ENCODE measurements around the gene RAB34. TPM values are rescaled to one million over a fixed set of nuclear protein-coding genes. Genes with fewer than 3 reads are reported as not detected.

Gene RAB34
- total RNA-seq, 1 experiment from 2014 or later = 189 TPM

DNA sequence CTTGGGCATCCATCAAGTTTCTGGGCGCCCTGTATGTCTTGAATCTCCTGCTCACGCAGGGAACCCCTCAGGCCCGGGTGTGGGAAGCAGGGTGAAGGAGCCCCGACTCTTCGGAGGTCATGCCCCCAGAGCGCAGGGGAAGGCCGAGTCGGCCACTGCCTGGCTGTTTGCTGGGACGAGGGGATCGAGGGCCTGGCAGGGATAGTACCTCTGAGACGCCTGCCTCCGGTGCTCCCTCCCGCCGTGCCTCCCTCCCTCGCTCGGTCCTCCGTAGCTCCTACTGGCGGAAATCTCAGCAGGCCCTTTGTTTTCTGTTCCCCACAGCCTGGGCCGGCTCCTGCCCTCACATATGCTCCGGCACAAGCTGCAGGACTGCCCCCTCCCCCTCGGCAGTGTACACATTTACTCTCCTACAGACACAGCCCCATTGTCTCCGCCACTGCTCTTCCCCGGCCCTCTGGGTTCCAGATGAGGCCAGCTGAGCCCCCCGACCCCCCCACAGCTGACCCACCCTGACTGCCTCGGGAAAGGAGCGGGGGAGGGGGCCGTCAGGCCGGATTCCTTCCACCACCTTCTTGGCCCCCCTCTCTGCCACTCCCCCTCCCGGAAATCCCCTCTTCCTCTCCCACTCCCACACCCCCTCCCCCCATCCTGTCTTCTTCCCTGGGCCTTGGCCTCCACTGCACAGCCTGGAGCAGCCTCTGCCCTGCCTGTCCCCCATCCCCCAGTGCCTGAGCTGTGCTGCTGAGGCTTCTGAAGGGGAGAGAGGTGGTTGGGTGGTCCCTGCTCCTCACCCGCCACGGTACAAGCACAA is 27.5 kb upstream of the RAB34 start:
- Histone ChIP-seq H3K23ac (ENCODE audit: insufficient read length, low read depth, low read length) (no peak overlapping the region), H2BK120ac (ENCODE audit: low read depth, low read length, poor library complexity, severe bottlenecking) (peak overlapping the region; percentile 93), H3K4me2 (ENCODE audit: insufficient read depth, insufficient read length, low read length) (peak overlapping the region; percentile 84), H3K4me1 (ENCODE audit: insufficient read depth, low read length) (peaks cover 5% of the 10 kb centered on the region; the same call in 1 of the 2 replicates), H3K4ac (ENCODE audit: low read depth, low read length) (peak overlapping the region; percentile 39), H3K9me3 (ENCODE audit: control insufficient read depth, low read depth, low read length) (no peaks in the 10 kb centered on the region), H3K18ac (ENCODE audit: insufficient read length, low read depth, low read length) (peak overlapping the region; percentile 94), H2BK12ac (ENCODE audit: insufficient read length, low read depth, low read length) (peak overlapping the region; percentile 15), H3K79me2 (ENCODE audit: insufficient read depth, low read length) (peaks cover 16% of the 10 kb centered on the region; the same call in 1 of the 2 replicates), H2AFZ (ENCODE audit: low read length) (no peak overlapping the region), H3T11ph (ENCODE audit: low read length) (no peak overlapping the region), H2BK5ac (ENCODE audit: insufficient read length, low read length) (peak overlapping the region; percentile 45), H2AK5ac (ENCODE audit: insufficient read length, low read length) (no peak overlapping the region), H2BK20ac (ENCODE audit: low read depth, low read length, poor library complexity, severe bottlenecking) (no peak overlapping the region), H3K56ac (ENCODE audit: insufficient read length, low read depth, low read length) (no peak overlapping the region), H3K27ac (ENCODE audit: insufficient read length, low read depth, low read length) (peak overlapping the region; percentile 61), H4K91ac (ENCODE audit: insufficient read length, low read depth, low read length) (peak overlapping the region; percentile 82), H3K23me2 (ENCODE audit: insufficient read length, low read depth, low read length, poor library complexity, severe bottlenecking) (peaks cover 15% of the 10 kb centered on the region), H4K5ac (ENCODE audit: insufficient read length, low read depth, low read length) (peak overlapping the region; percentile 24), H4K20me1 (ENCODE audit: control insufficient read depth, insufficient read depth, insufficient read length) (no peaks in the 10 kb centered on the region), H2BK15ac (ENCODE audit: low read depth, low read length) (no peak overlapping the region; the same call in 1 of the 2 replicates), H4K8ac (replicated peaks; ENCODE audit: insufficient read length, low read depth, low read length) (peak overlapping the region; percentile 20), H3K79me1 (ENCODE audit: insufficient read depth, low read depth, low read length, poor library complexity, severe bottlenecking) (no peaks in the 10 kb centered on the region), H3K14ac (ENCODE audit: insufficient read depth, low read length) (peak overlapping the region; percentile 91), H3K27me3 (ENCODE audit: insufficient read depth, low read length) (no peaks in the 10 kb centered on the region), H3K9ac (ENCODE audit: extremely low read depth, insufficient read length, low read length) (peak overlapping the region; percentile 95)
- H3K9me3 Mint-ChIP-seq = no peaks in the 10 kb centered on the region
- H3K4me3 Mint-ChIP-seq = peak overlapping the region; percentile 87 to 93
- H3K36me3 Mint-ChIP-seq (ENCODE audit: insufficient read depth in 1 of 3, low read depth in 3 of 3) = peaks cover 33 to 62% (median 33%) of the 10 kb centered on the region in 3 experiments; a peak in 6 of 7 replicates
- peaks cover 12 to 30% of the 10 kb centered on the region in 2 experiments for H3K4me1 Mint-ChIP-seq
- no peak for TF ChIP-seq CTCF (conservative IDR thresholded peaks at IDR 0.05)
- H3K27ac Mint-ChIP-seq = peak overlapping the region; percentile 95 to 98 (median 97)
- DNase-seq = peak; percentile 77
- H3K27me3 Mint-ChIP-seq (ENCODE audit: low read depth) = no peaks in the 10 kb centered on the region; the same call in none of the 2 replicates
- WGBS (ENCODE audit: extremely low coverage, insufficient read length, low lambda C conversion rate) = no CpG with 5 or more reads among the region's 31 CpGs

Measured in H9 (cell line).